Measurements from ENCODE around the gene C2orf81. TPM values are rescaled to one million over a fixed set of nuclear protein-coding genes. Genes with fewer than 3 reads are reported as not detected.
"Not testable (repeated sequence)": the region's sequence is repeated elsewhere in the genome, so short reads cannot be mapped to it uniquely, and the experiment has no call there.

The C2orf81 gene
- total RNA-seq, 1 donor from 2014 or later, result 10.3 TPM

GRCh38 chr2:74426181-74426758 lies 4.9 kb upstream of the C2orf81 start:
- H3K36me3 ChIP-seq, result peaks cover 33 to 37% of the 10 kb centered on the region in 2 donors
- H3K27ac ChIP-seq, result no peak overlapping the region
- intact Hi-C loops (cut with DNase I), result no loop called here
- DNase-seq (ENCODE audit: low spot score in 2 of 2), result no peak
- peaks cover 0 to 3% of the 10 kb centered on the region in 2 donors for H3K4me1 ChIP-seq
- H3K9me3 ChIP-seq, result no peaks in the 10 kb centered on the region
- H3K27me3 ChIP-seq, result no peaks in the 10 kb centered on the region
- no peak overlapping the region for H3K4me3 ChIP-seq
- TF ChIP-seq CTCF (IDR thresholded peaks at IDR 0.05), result no peak

- intact Hi-C loops (cut with DNase I), result no loop called here
- no peak overlapping the region for H3K27ac ChIP-seq
- TF ChIP-seq CTCF (IDR thresholded peaks at IDR 0.05), result no peak
- H3K9me3 ChIP-seq, result no peaks in the 10 kb centered on the region
- H3K36me3 ChIP-seq, result peaks cover 27 to 37% of the 10 kb centered on the region in 2 donors
- H3K4me1 ChIP-seq, result peaks cover 0 to 3% of the 10 kb centered on the region in 2 donors
- no peak for DNase-seq (ENCODE audit: low spot score in 2 of 2)
- no peaks in the 10 kb centered on the region for H3K27me3 ChIP-seq
- no peak overlapping the region for H3K4me3 ChIP-seq
Observed at GRCh38 chr2:74425523-74425922, 4.1 kb upstream of the C2orf81 start.

GRCh38 chr2:74424995-74425406 lies 3.6 kb upstream of the C2orf81 start:
- Histone ChIP-seq H3K4me1 (peaks cover 0 to 3% of the 10 kb centered on the region in 2 donors), H3K9me3 (no peaks in the 10 kb centered on the region), H3K4me3 (no peak overlapping the region), H3K27ac (no peak overlapping the region), H3K27me3 (no peaks in the 10 kb centered on the region), H3K36me3 (peaks cover 22 to 34% of the 10 kb centered on the region in 2 donors)
- intact Hi-C loops (cut with DNase I), result no loop called here
- TF ChIP-seq CTCF (IDR thresholded peaks at IDR 0.05), result no peak
- no peak for DNase-seq (ENCODE audit: low spot score in 2 of 2)

- Histone ChIP-seq H3K27ac (no peak overlapping the region), H3K9me3 (no peaks in the 10 kb centered on the region), H3K4me1 (peaks cover 0 to 3% of the 10 kb centered on the region in 2 donors), H3K36me3 (peaks cover 16 to 27% of the 10 kb centered on the region in 2 donors), H3K27me3 (no peaks in the 10 kb centered on the region), H3K4me3 (no peak overlapping the region)
- intact Hi-C loops (cut with DNase I), result no loop called here
- no peak for TF ChIP-seq CTCF (IDR thresholded peaks at IDR 0.05)
- DNase-seq (ENCODE audit: low spot score in 2 of 2), result no peak
Observed at GRCh38 chr2:74424139-74424992, 2.9 kb upstream of the C2orf81 start.

- DNase-seq (ENCODE audit: low spot score in 2 of 2), result no peak
- H3K9me3 ChIP-seq, result no peaks in the 10 kb centered on the region
- peaks cover 2 to 3% of the 10 kb centered on the region in 2 donors for H3K4me1 ChIP-seq
- no peak overlapping the region for H3K4me3 ChIP-seq
- H3K36me3 ChIP-seq, result peaks cover 9 to 18% of the 10 kb centered on the region in 2 donors
- no peaks in the 10 kb centered on the region for H3K27me3 ChIP-seq
- intact Hi-C loops (cut with DNase I), result no loop called here
- no peak for TF ChIP-seq CTCF (IDR thresholded peaks at IDR 0.05)
- no peak overlapping the region for H3K27ac ChIP-seq
Observed at GRCh38 chr2:74423231-74424095, 2.0 kb upstream of the C2orf81 start.

GRCh38 chr2:74420443-74421103 lies 846 bp downstream of the C2orf81 start:
- not testable (repeated sequence) for H3K27me3 ChIP-seq; H3K9me3 ChIP-seq; DNase-seq (ENCODE audit: low spot score in 2 of 2); H3K27ac ChIP-seq; H3K4me1 ChIP-seq; H3K36me3 ChIP-seq
- intact Hi-C loops (cut with DNase I), result loop anchor here (1.0 kb wide), 2 partner anchors 20 to 35 kb away; partner anchors contain the start of gene INO80B
- peak overlapping the region; percentile 64 to 85 for H3K4me3 ChIP-seq

All from ascending aorta (tissue), 2 donors.